ENCODE data around the gene GAA. TPM values are rescaled to one million over a fixed set of nuclear protein-coding genes. Genes with fewer than 3 reads are reported as not detected.
A peak's percentile ranks its signal among the peaks of the same experiment; 100 is the strongest.

The GAA gene
- 100 to 1,000 TPM in 1 of 9 donors, 10 to 100 TPM in 8; 27.5 to 109 (median 48.0) TPM for total RNA-seq
- polyA plus RNA-seq: 10 to 100 TPM; 31.2 to 33.0 TPM
- long read RNA-seq, donor 1, transcript GAA-202 (21 exons, 3,549 nt): major isoform, 15 of 183 reads
- long read RNA-seq, donor 1, partial matches to known transcripts: 117 of 183 reads
- long read RNA-seq, donor 1, other reads (novel, unspliced or antisense): 44 of 183 reads
- long read RNA-seq, donor 2, transcript GAA-201 (20 exons, 3,626 nt): minor isoform, 9 of 343 reads
- long read RNA-seq, donor 2, transcript GAA-202 (21 exons, 3,549 nt): major isoform, 43 of 343 reads
- long read RNA-seq, donor 2, partial matches to known transcripts: 244 of 343 reads
- long read RNA-seq, donor 2, other reads (novel, unspliced or antisense): 44 of 343 reads
- long read RNA-seq, donor 3, transcript GAA-202 (21 exons, 3,549 nt): major isoform, 15 of 104 reads
- long read RNA-seq, donor 3, partial matches to known transcripts: 63 of 104 reads
- long read RNA-seq, donor 3, other reads (novel, unspliced or antisense): 24 of 104 reads

DNA sequence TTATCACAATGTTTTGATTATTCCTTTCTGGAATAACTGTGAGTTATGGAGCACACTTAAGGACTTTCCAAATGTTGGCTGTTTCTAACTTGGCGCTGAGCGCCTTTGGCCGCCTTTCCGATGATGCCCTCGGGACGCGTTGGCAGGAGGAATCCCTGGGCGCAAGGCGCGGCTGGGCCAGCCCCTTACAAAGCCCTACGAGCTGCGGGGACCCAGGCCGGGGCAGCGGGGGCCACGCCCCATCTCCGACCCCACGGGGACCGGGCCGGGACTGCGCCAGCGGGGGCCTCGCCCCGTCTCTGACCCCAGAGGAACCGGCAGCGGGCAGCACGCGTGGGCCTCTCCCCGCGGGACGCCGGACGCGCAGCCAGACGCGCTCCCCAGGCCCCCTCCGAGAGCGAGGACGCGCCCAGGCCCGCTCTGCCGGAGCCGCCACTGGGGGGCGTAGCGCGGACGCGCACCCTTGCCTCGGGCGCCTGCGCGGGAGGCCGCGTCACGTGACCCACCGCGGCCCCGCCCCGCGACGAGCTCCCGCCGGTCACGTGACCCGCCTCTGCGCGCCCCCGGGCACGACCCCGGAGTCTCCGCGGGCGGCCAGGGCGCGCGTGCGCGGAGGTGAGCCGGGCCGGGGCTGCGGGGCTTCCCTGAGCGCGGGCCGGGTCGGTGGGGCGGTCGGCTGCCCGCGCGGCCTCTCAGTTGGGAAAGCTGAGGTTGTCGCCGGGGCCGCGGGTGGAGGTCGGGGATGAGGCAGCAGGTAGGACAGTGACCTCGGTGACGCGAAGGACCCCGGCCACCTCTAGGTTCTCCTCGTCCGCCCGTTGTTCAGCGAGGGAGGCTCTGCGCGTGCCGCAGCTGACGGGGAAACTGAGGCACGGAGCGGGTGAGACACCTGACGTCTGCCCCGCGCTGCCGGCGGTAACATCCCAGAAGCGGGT, at the start of gene GAA:
Gene GAA, plus strand, starts transcription at position 571 of the 935 bp plus-strand sequence. CDS start 3,006 bp downstream, outside the sequence.
- DNase-seq: peak; percentile 89 to 96 (median 89)
- Histone ChIP-seq H3K4me3 (peak within 1 kb of the TSS; percentile 68 to 99 (median 90)), H3K27ac (peak within 1 kb of the TSS; percentile 36 to 98 (median 91)), H3K4me1 (peaks cover 0 to 23% (median 7%) of the 10 kb centered on the region in 12 donors), H3K36me3 (no peaks in the 10 kb centered on the region), H3K9me3 (no peaks in the 10 kb centered on the region), H3K27me3 (no peaks in the 10 kb centered on the region)
- ATAC-seq: peak; percentile 75 to 91 (median 84)
- WGBS, 4 donors: 0 to 1% (median 0%) methylated on average over 53 to 114 of the region's 114 CpGs
- intact Hi-C loops (cut with DNase I): loop anchor here in 3 of 10 donors (5.0 kb wide), 3 partner anchors 46 to 161 kb away; partner anchors contain the start of genes EIF4A3 (in 3 of the 3) and RNF213 (in 2 of the 3)
- TF ChIP-seq, protein P1, sequence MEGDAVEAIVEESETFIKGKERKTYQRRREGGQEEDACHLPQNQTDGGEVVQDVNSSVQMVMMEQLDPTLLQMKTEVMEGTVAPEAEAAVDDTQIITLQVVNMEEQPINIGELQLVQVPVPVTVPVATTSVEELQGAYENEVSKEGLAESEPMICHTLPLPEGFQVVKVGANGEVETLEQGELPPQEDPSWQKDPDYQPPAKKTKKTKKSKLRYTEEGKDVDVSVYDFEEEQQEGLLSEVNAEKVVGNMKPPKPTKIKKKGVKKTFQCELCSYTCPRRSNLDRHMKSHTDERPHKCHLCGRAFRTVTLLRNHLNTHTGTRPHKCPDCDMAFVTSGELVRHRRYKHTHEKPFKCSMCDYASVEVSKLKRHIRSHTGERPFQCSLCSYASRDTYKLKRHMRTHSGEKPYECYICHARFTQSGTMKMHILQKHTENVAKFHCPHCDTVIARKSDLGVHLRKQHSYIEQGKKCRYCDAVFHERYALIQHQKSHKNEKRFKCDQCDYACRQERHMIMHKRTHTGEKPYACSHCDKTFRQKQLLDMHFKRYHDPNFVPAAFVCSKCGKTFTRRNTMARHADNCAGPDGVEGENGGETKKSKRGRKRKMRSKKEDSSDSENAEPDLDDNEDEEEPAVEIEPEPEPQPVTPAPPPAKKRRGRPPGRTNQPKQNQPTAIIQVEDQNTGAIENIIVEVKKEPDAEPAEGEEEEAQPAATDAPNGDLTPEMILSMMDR (IDR thresholded peaks at IDR 0.05): peak; percentile 50 to 98 (median 88)
- peak in 1 of 2 donors; percentile 82 for TF ChIP-seq POLR2A (IDR thresholded peaks at IDR 0.05)

DNA sequence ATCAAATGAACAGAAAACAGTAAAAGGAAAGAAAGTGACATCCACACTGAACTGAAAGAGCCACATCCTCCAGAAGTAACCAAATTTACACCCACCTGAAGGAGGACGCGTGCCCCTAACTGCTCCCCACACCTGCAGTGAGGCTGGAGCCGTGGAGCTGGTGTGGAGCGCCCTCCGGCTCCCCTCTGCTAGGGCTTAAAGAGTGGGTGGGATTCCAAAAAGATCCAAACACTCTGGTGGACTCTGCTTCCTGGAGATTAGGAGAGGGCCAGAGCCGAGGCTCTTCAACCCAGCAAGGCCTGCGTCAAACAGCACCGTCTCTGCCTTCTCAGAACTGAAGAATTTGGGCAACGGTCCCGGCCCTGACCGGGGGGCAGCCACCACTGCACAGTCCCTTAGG, 49.7 kb upstream of the GAA start:
- intact Hi-C loops (cut with DNase I): no loop called here
- 94 to 98% (median 96%) methylated on average over 9 to 11 of the region's 11 CpGs for WGBS, 4 donors
- Histone ChIP-seq H3K9me3 (no peaks in the 10 kb centered on the region), H3K27ac (no peak overlapping the region), H3K36me3 (peaks cover 0 to 30% (median 18%) of the 10 kb centered on the region in 9 donors), H3K4me1 (peaks cover 0 to 8% (median 0%) of the 10 kb centered on the region in 12 donors), H3K4me3 (no peak overlapping the region), H3K27me3 (no peaks in the 10 kb centered on the region)
- TF ChIP-seq, protein P1 (IDR thresholded peaks at IDR 0.05): no peak
- TF ChIP-seq POLR2A (IDR thresholded peaks at IDR 0.05): no peak
- ATAC-seq: no peak
- no peak for DNase-seq

DNA sequence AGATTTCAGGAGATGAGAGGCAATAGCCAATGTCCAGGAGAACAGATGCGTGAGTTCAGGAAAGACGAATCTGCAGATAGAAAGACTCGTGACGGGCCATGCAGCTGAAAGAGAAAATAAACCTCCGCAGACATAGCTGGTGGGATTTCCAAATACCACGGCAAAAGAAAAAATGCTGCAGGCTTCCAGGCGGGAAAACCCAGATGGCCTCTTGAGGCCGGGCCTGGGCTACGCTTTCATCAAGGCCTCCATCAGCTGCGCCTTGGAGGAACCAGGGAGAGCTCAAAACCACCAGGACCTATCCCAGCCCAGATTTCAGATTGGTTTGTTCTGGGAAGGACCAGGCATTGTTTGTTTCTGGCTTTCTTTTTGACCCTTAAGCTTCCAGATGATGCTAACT, 48.3 kb upstream of the GAA start:
- no peak overlapping the region for H3K4me3 ChIP-seq
- H3K9me3 ChIP-seq: no peaks in the 10 kb centered on the region
- no peak for ATAC-seq
- TF ChIP-seq, protein P1 (IDR thresholded peaks at IDR 0.05): no peak
- no peak for TF ChIP-seq POLR2A (IDR thresholded peaks at IDR 0.05)
- peaks cover 0 to 8% (median 0%) of the 10 kb centered on the region in 12 donors for H3K4me1 ChIP-seq
- DNase-seq: no peak
- peaks cover 0 to 29% (median 14%) of the 10 kb centered on the region in 9 donors for H3K36me3 ChIP-seq
- H3K27ac ChIP-seq: no peak overlapping the region
- no peaks in the 10 kb centered on the region for H3K27me3 ChIP-seq
- intact Hi-C loops (cut with DNase I): no loop called here
- 89 to 95% (median 92%) methylated on average over 10 of the region's 10 CpGs for WGBS, 4 donors
